ENCODE measurements around the gene HTT.

DNA sequence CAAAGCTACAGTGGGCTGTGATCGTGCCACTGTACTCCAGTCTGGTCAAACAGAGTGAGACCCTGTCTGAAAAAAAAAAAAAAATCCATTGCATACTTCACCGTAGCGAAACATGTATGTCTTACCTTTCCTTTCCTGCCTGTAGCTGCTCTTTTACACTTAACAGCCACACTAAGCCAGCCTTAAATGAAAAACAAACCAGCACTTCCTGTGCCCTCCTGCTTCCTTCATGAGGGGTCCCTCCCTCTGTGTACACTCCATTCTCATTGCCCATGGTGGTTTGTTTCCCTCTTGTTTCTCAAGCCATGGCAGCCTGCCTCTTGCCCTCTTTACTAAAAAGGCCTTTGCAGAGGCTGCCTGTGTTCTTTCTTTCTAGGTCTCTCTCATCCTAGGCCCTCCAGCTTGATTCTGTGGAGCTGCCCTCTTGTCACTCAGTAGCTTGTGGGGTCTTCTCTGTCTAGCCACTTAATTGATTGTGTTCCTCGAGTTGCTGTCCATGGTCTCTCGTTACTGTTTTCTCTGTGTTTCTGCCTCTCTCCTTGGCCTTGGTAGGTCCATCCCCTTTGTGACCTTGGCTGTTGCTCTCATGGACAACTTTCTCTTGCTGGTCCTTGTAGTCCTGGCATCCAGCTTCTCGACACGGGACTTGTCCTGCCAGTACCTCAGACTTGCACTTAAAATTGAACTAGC lies 122.3 kb downstream of the HTT start:
- TF ChIP-seq, protein P1, sequence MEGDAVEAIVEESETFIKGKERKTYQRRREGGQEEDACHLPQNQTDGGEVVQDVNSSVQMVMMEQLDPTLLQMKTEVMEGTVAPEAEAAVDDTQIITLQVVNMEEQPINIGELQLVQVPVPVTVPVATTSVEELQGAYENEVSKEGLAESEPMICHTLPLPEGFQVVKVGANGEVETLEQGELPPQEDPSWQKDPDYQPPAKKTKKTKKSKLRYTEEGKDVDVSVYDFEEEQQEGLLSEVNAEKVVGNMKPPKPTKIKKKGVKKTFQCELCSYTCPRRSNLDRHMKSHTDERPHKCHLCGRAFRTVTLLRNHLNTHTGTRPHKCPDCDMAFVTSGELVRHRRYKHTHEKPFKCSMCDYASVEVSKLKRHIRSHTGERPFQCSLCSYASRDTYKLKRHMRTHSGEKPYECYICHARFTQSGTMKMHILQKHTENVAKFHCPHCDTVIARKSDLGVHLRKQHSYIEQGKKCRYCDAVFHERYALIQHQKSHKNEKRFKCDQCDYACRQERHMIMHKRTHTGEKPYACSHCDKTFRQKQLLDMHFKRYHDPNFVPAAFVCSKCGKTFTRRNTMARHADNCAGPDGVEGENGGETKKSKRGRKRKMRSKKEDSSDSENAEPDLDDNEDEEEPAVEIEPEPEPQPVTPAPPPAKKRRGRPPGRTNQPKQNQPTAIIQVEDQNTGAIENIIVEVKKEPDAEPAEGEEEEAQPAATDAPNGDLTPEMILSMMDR (IDR thresholded peaks at IDR 0.05; ENCODE audit: insufficient read depth, low read length), result no peak
- peak; percentile 84 for TF ChIP-seq REST (IDR thresholded peaks at IDR 0.05; ENCODE audit: insufficient replicate concordance, low read depth)
